Retinal pigment epithelial cell (primary cell): ENCODE results near the gene WDR35.
A peak's percentile ranks its signal among the peaks of the same experiment; 100 is the strongest.

ENCODE experiments used
- DNase-seq: peaks from one replicate; pipeline ENCODE4 v3.0.0-alpha.2; 2010; ENCODE audit warnings: low read depth
- H3K4me3 ChIP-seq: 2 replicates; pipeline ENCODE4 v1.5.1; 2011; ENCODE audit warnings: mild to moderate bottlenecking, low read length, control low read depth, moderate library complexity
- TF ChIP-seq, protein P1 (sequence below): conservative IDR thresholded peaks from 2 replicates; pipeline ENCODE4 v1.5.1; 2011; ENCODE audit warnings: low read depth, low read length, control low read depth, inconsistent platforms

The WDR35 gene

DNA sequence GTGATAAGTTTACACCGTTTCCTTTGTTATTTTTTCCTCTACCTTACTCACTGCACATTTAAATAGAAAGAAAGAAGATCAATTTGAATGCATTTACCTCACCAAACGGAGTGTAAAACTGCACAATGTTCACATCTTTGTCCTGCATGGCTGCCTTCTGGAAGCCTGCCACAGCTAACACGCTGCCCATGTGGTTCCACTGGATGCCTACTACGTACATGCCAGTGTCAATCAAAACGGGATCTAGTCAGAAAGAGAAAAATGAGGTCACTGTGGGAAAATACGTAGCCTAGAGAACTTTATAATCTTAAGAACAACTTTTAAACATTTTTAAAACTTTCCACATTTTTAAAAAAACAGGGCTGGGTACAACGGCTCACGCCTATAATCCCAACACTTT, 16.4 kb downstream of the WDR35 start:
- H3K4me3 ChIP-seq, result no peak overlapping the region
- TF ChIP-seq, protein P1, sequence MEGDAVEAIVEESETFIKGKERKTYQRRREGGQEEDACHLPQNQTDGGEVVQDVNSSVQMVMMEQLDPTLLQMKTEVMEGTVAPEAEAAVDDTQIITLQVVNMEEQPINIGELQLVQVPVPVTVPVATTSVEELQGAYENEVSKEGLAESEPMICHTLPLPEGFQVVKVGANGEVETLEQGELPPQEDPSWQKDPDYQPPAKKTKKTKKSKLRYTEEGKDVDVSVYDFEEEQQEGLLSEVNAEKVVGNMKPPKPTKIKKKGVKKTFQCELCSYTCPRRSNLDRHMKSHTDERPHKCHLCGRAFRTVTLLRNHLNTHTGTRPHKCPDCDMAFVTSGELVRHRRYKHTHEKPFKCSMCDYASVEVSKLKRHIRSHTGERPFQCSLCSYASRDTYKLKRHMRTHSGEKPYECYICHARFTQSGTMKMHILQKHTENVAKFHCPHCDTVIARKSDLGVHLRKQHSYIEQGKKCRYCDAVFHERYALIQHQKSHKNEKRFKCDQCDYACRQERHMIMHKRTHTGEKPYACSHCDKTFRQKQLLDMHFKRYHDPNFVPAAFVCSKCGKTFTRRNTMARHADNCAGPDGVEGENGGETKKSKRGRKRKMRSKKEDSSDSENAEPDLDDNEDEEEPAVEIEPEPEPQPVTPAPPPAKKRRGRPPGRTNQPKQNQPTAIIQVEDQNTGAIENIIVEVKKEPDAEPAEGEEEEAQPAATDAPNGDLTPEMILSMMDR, result no peak
- DNase-seq, result no peak

DNA sequence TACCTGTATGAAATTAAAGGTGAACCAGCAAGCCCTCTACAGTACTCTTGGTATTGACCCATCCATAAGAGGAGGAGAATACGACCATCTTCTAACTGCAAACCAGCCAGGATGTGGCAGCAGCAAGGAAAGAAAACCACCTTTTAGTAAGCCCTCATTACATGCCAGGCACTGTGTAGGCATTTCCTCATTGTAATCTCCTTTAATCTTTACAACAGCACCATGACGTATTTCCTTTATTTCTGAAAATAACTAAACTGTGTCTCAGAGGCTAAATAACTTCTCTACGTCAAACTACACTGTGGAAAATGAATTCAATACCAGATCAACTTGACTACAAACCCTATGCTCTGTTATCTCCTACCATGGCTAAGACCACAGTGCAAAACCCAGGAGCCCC, 18.2 kb downstream of the WDR35 start:
- TF ChIP-seq, protein P1, result no peak
- no peak overlapping the region for H3K4me3 ChIP-seq
- peak; percentile 38 for DNase-seq

DNA sequence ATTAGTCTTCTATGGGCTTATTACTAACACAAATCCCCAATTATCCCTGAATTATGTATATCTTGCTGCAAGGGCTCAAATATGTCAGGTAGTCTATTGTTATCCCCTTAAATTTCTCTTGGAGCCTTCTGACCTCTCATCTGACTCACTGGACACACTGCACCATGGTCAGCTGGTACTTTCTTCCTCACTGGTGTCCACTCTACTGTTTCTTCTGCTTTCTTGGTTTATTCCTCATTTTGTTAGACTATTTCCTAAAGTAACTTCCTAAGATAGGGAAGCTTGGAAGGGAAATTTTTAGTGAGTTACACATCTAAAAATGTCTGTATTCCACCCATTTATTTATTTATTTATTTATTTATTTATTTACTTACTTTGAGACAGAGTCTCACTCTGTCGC, 26.5 kb downstream of the WDR35 start:
- no peak for DNase-seq
- TF ChIP-seq, protein P1, result no peak
- no peak overlapping the region for H3K4me3 ChIP-seq

DNA sequence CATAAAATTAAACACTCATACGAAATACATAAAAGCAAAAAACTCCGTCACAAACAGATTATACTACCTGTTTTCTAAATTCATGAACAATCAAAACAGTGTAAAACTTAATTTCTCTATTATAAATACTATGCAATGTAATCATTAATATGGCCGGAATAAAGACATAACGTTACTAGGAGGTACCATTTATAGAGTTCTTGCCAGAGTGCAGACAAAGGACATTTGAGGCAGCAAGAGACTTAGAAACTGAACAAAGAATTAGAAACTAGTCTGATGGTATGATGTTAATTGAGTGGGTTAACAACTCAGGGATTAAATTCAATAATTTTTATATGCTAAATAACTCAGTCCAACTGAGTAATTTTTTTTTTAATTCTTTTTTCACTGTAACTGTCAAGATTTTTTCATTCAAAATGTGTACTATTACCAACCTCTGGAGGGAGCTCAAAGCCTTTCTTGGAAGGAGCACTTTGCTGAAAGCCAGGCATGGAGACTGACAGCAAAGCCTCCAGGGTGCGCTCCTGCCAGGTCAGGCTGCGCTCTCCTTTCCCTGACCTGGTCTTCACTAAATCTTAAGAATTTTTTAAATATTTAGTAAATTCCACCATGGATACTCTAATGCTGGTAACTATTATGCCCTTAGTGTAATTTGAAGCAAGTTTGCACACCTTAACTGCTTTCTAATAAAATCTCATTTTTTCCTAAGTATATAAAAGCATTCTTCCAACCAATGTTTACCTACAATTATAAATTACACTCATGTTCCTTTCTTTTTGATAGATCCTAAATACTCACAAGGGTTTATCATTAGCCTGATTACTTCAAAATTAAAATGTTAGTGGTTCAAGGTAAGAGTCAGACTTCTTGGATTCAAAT, 34.1 kb downstream of the WDR35 start:
- no peak overlapping the region for H3K4me3 ChIP-seq
- DNase-seq, result peak; percentile 48
- TF ChIP-seq, protein P1, result peak; percentile 85

DNA sequence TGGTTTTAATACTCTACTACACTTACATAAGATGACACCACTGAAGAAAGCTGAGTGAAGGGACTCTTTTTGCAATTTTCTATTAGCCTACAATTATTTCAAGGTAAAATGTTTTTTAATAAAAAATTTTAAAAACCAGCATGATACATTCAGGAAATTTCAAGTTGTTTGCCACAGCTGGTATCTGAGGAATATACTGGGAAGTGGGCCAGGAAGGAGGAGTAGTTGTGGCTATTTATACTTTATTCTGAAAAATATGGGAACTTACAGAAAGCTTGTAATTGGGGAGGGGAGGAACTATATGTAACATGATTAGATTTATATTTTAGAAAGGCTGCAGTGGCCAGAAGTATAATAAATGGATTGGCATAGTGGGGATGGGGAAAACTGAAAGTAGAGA, 40.8 kb downstream of the WDR35 start:
- no peak overlapping the region for H3K4me3 ChIP-seq
- DNase-seq, result no peak
- TF ChIP-seq, protein P1, result no peak

DNA sequence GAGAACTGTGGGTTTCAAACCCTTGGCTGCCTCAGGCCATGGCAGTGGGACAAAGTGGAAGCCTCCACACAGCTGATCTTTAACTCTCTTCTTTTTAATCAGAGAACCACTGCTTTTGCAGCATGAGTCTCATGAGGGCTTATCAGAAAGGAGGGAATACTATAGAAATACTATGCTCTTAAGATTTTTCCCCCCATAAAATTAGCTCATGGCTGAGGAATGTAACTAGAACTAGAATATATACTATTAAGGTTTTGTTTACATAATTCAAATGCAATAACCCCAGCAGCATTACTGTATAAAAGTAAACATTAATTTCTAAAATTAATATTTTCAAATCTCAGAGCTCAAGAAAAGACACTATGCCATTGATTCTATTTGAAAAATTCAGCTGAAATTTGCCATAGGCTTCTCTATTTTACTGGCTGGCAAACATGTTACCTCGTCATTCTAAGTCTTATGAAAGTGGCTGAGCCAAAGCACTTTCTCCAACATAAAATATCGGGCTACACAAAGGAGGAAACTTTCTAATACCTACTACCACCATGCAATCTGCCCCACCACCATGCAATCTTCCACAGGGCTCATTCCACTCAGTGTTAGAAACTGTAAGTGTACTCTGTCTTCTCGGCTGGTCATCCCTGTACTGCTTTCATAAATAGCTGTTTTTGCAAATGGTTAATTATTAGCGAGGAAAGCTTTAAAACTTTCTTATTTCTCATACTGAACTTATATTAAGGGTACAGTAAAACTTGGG, 42.5 kb downstream of the WDR35 start:
- no peak overlapping the region for H3K4me3 ChIP-seq
- no peak for DNase-seq
- TF ChIP-seq, protein P1, result no peak
